ENCODE results near the gene LCLAT1.

DNA sequence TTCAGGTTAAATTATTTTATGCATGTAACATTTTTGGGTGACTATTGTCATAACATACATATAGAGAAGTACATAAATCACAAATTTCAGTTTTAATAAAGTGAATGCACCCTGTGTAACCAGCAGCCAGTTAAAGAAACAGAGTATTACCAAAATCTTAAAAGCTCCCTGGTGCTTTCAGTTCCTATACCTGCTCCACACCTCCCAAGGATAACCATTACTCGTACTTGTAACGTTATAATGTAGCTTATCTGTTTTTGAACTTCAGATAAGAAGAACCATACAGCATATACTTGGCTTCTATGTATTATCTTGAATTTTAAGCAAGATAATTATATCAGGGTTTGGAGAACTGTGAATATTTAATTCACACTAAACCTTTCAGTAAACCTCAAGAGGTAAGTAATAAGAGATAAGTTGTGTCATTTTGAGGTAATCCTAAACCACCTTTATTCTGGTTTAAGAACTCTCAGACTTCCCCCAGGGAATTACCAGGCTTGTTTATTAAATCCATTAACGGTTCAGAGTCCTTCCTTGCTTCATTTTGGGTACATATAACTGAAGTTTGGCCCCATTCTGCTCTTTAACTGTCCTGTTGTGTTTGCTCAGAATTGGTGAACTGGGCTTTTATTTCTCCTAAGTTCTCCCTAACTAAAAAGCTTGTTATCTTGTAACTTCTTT lies 58.6 kb downstream of the LCLAT1 start:
- TF ChIP-seq, protein P1, sequence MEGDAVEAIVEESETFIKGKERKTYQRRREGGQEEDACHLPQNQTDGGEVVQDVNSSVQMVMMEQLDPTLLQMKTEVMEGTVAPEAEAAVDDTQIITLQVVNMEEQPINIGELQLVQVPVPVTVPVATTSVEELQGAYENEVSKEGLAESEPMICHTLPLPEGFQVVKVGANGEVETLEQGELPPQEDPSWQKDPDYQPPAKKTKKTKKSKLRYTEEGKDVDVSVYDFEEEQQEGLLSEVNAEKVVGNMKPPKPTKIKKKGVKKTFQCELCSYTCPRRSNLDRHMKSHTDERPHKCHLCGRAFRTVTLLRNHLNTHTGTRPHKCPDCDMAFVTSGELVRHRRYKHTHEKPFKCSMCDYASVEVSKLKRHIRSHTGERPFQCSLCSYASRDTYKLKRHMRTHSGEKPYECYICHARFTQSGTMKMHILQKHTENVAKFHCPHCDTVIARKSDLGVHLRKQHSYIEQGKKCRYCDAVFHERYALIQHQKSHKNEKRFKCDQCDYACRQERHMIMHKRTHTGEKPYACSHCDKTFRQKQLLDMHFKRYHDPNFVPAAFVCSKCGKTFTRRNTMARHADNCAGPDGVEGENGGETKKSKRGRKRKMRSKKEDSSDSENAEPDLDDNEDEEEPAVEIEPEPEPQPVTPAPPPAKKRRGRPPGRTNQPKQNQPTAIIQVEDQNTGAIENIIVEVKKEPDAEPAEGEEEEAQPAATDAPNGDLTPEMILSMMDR (conservative IDR thresholded peaks at IDR 0.05) = no peak
- TF ChIP-seq ZFX (IDR thresholded peaks at IDR 0.05) = no peak
